Measurements from ENCODE around the gene TOP2A. TPM values are rescaled to one million over a fixed set of nuclear protein-coding genes. Genes with fewer than 3 reads are reported as not detected.
A peak's percentile ranks its signal among the peaks of the same experiment; 100 is the strongest.

TOP2A gene
- total RNA-seq, 1 experiment from 2014 or later, result 141 TPM

DNA sequence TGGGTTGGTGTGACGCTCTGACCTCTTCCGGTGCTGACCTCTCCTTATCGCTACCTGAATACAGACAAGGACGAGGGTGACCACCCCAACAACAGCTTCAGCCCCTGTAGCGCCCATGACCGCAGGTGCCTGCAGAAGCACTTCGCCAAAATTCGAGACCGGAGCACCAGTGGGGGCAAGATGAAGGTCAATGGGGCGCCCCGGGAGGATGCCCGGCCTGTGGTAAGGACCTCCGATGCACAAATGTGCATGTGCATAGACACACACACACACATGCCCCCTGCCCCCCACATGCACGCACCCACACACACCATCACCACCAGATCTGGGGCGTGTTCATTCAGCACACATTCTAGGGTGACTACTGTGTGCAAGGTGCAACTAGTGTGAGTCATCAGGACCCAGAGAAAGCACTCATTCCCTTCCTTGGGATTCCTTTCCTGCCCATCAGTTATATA lies 35.3 kb upstream of the TOP2A start:
- Histone ChIP-seq H3K27ac (ENCODE audit: low read depth, low read length) (no peak overlapping the region), H3K4me2 (ENCODE audit: low read length) (peak overlapping the region; percentile 33), H3K9me3 (ENCODE audit: control insufficient read depth in 1 of 2, insufficient read depth in 1 of 2, low read depth in 1 of 2, low read length in 2 of 2) (no peaks in the 10 kb centered on the region), H3K4me3 (replicated peaks in 1 of 2; ENCODE audit: low read depth in 1 of 2, low read length in 2 of 2) (no peak overlapping the region), H3K79me2 (ENCODE audit: insufficient read depth, low read length) (no peaks in the 10 kb centered on the region), H3K36me3 (ENCODE audit: control insufficient read depth in 1 of 2, insufficient read depth in 2 of 2, low read length in 2 of 2) (no peaks in the 10 kb centered on the region), H3K27me3 (ENCODE audit: insufficient read depth, low read length) (no peaks in the 10 kb centered on the region), H4K20me1 (ENCODE audit: insufficient read depth) (no peaks in the 10 kb centered on the region), H2AFZ (ENCODE audit: low read depth, low read length, poor library complexity, severe bottlenecking) (no peak overlapping the region), H3K9ac (ENCODE audit: low read length) (no peak overlapping the region), H3K9me2 (ENCODE audit: insufficient read depth) (no peaks in the 10 kb centered on the region), H3K4me1 (ENCODE audit: control insufficient read depth in 1 of 2, insufficient read depth in 2 of 2, low read length in 2 of 2) (peaks cover 0 to 32% of the 10 kb centered on the region in 2 experiments; a peak in 2 of 4 replicates)
- POLR2A ChIA-PET, result no interaction called here
- ATAC-seq (no peak), DNase-seq (ENCODE audit: low read depth, low spot score) (no peak)
- BruUV-seq (replicated peaks), result no TSS peak
- intact Hi-C loops (cut with micrococcal nuclease), result no loop called here
- no peak for TF ChIP-seq ZFX (IDR thresholded peaks at IDR 0.05)
- TF ChIP-seq, protein P1, sequence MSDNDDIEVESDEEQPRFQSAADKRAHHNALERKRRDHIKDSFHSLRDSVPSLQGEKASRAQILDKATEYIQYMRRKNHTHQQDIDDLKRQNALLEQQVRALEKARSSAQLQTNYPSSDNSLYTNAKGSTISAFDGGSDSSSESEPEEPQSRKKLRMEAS (IDR thresholded peaks at IDR 0.05), result no peak
- no peak for TF ChIP-seq TCF7L2 (IDR thresholded peaks at IDR 0.05; ENCODE audit: borderline replicate concordance, extremely low read depth, insufficient read depth, insufficient read length)
- TF ChIP-seq SP1 (IDR thresholded peaks at IDR 0.05; ENCODE audit: low read depth), result no peak
- TF ChIP-seq, protein P2, sequence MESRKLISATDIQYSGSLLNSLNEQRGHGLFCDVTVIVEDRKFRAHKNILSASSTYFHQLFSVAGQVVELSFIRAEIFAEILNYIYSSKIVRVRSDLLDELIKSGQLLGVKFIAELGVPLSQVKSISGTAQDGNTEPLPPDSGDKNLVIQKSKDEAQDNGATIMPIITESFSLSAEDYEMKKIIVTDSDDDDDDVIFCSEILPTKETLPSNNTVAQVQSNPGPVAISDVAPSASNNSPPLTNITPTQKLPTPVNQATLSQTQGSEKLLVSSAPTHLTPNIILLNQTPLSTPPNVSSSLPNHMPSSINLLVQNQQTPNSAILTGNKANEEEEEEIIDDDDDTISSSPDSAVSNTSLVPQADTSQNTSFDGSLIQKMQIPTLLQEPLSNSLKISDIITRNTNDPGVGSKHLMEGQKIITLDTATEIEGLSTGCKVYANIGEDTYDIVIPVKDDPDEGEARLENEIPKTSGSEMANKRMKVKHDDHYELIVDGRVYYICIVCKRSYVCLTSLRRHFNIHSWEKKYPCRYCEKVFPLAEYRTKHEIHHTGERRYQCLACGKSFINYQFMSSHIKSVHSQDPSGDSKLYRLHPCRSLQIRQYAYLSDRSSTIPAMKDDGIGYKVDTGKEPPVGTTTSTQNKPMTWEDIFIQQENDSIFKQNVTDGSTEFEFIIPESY (IDR thresholded peaks at IDR 0.05; ENCODE audit: extremely low read depth, insufficient replicate concordance, low read length), result no peak
- TF ChIP-seq ELF1 (IDR thresholded peaks at IDR 0.05; ENCODE audit: borderline replicate concordance, low read depth), result no peak
- no peak for TF ChIP-seq EGR1 (IDR thresholded peaks at IDR 0.05; ENCODE audit: low read depth)
- no peak for TF ChIP-seq FOSL1 (IDR thresholded peaks at IDR 0.05; ENCODE audit: low read depth)
- RAD21 ChIA-PET (ENCODE audit: low non-redundant PET in 1 of 2, low total read pairs in 2 of 2, uncharacterized antibody in 2 of 2, unreplicated experiment in 2 of 2), result no interaction called here
- CTCF ChIA-PET, result no interaction called here
